HG03432 (cell line): ENCODE measurements around the gene AP5Z1.

Experiments used
- ATAC-seq: cut with Tn5 transposase; IDR thresholded peaks from one replicate; pipeline ENCODE4 v1.9.1; 2021; ENCODE audit warnings: mild to moderate bottlenecking, moderate library complexity; ENCODE audit not compliant: unreplicated experiment

The AP5Z1 gene

DNA sequence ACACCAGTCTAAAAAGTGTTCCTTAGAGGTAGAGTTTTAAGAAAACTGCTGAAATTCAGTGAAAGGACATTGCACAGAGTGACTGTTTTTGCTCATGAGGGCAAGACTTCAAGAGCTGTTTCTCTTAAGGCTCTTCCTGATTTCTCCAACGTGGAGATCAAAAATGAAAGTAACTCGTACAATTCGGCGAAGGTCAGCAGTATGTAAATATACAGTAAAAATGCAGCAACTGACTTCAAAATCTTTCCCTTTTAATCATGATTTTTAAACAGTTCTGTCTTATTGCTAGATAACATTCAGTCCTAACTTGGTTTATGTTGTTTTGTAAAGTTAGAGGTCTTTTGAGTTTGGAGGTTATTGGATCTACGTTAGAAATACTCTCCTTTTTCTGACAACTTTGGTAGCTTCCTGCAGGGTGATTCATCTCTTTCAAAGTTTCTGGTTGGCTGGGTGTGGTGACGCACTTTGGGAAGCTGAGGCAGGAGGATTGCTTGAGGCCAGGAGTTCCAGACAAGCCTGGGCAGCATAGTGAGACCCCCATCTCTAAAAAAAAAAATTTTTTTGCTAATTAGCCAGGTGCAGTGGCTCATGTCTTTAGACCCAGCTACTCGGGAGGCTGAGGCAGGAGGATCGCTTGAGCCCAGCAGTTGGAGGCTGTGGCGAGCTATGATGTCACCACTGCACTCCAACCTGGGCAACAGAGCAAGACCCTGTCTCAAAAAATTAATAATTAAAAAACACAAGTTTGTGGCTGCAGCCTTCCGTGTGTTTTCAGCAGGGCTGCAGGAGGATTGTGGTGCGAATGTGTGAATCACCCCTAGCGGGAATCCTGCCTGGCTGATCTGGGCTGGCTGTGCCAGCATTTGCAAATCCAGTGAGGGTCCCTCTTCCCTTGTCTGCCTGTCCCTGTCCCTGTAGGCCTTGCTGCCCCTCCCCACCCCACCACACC is 29.2 kb upstream of the AP5Z1 start:
- no peak for ATAC-seq

- ATAC-seq = no peak
Measured at GRCh38 chr7:4747013-4747412, 28.4 kb upstream of the AP5Z1 start.

GRCh38 chr7:4747746-4748145 is 27.7 kb upstream of the AP5Z1 start:
- no peak for ATAC-seq

DNA sequence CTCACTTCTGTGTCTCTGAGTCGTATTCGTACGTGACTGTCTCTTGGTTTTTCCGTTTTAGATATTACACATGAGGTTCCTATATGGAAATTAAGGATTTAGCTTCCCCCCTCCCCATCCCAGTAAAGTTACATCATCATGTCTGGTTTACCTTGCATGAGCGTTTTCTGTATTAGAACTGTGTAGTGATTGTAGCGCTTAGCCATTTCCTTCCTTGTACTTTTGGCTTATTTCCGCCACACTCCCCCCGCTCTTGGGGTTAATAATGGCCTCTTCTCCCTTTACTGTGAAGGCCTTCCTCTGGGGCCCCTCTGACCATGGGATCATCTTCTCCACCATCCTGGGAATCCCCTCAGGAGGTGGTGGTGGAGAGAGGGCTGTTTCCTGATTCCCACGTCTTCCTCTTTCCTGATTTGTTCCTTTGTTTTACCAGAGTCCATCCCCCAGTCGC is 27.2 kb upstream of the AP5Z1 start:
- ATAC-seq = no peak

- no peak for ATAC-seq
Measured at GRCh38 chr7:4749363-4749762, 26.1 kb upstream of the AP5Z1 start.

GRCh38 chr7:4749798-4750197 is 25.6 kb upstream of the AP5Z1 start:
- no peak for ATAC-seq

- ATAC-seq = no peak
Measured at GRCh38 chr7:4751398-4751947, 23.9 kb upstream of the AP5Z1 start.

DNA sequence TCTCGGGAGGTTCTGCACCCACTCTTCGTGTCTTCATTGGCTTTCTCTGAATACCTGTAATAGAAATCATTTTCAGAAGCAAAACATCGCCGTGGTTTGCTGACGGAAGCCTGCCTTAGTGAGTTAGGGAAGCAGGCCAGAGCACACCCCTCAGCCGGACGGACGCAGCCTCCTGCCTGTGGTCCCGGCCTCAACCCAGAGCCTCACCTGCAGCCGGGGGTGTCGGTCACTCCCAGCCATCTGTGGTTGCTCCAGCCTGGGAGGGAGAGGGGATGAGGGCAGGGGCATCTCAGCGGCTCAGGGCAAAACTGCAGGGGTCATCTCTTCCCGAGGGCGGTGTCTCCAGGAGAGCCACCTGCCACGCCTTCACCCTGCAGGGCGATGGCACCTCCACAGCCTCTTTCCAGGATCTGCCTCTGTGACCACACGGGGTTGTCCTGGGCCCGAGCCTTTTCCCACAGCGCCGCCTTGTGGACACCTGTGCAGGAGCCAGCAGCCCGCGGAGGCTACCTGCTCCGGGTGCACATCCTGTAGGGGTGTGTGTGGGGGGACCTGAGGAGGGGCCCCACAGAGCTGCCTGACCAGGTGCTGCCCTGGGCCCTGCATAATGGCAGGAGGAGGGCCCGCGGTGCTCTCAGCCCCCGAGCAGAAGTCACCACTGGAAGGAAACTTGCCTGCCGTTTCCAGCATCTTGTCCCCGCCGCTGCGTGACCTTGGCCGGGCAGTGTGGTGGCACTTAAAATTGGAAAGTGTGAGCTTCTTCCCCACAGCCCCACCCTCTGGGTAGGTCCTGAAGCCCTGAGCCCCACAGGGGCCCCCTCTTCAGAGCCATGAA is 21.6 kb upstream of the AP5Z1 start:
- ATAC-seq = peak; percentile 92

GRCh38 chr7:4754433-4755010 is 20.9 kb upstream of the AP5Z1 start:
- ATAC-seq = no peak

DNA sequence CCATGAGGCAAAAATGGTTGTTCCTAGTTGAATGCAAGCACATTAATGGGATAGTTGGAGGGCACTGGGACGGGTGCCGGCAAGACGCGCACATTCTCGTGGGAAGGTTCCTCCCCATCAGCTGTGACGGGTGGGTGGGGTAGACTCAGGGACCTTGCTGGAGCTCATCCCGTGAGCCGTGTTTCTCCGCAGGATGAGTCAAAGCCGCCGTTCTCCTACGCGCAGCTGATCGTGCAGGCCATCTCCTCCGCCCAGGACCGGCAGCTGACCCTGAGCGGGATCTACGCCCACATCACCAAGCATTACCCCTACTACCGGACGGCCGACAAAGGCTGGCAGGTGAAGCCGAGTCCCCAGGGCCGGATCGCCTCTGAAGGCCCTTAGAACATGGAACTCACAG is 20.4 kb upstream of the AP5Z1 start:
- no peak for ATAC-seq

- no peak for ATAC-seq
Measured at GRCh38 chr7:4758111-4758510, 17.3 kb upstream of the AP5Z1 start.

DNA sequence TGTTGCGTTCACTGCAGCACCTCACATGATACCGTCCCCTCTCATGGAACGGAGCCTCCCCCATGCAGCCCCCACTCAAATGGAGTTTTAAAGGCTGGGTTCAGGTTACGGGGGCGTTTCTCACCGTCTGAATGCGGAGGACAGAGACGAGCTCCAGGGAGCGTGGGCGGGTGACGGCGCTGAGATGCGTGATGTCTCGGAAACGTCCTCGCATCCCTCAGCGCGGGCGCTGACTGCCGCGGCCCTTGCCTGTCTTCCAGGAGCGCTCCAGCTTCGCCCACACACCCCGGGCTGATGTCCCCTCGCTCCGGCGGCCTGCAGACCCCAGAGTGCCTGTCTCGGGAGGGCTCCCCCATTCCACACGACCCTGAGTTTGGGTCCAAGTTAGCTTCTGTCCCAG is 16.6 kb upstream of the AP5Z1 start:
- no peak for ATAC-seq

- no peak for ATAC-seq
Measured at GRCh38 chr7:4759211-4759610, 16.2 kb upstream of the AP5Z1 start.

GRCh38 chr7:4760952-4761351 is 14.5 kb upstream of the AP5Z1 start:
- ATAC-seq = no peak

GRCh38 chr7:4762121-4763055 is 13.0 kb upstream of the AP5Z1 start:
- ATAC-seq = no peak

- no peak for ATAC-seq
Measured at GRCh38 chr7:4763091-4763793, 12.2 kb upstream of the AP5Z1 start.

- ATAC-seq = no peak
Measured at GRCh38 chr7:4763794-4764185, 11.6 kb upstream of the AP5Z1 start.

DNA sequence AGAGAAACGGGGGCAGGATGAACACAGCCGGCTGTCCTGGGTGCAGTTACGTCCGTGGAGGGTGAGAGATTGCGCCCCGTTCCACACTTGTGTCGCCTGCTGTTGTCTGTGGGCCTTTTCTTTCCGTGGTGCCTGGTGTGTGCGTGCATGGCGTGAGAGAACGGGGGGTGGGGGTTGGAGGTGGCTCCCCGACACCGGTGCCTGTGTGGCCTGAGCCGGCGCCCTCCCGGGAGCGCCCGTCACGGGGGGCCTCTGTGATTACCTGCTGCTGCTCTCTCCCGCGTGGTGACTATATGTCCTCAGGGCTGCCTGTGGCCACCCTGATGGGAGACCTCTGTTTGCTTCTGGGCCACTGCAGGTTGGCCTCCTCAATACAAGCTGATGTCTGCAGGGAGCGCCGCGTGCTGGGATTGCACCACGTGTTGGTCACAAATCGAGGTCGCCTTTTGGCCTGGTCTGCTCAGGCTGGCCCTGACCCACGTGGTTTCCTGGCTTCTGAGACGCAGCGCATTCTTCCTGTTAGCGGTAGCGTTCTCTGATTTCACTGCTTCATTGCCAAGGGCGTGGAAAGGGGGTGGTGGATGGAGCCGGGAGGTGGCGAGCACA is 10.9 kb upstream of the AP5Z1 start:
- ATAC-seq = no peak
